GM19438 (cell line): Measurements from ENCODE around the gene TMEM213.

Source experiments
- ATAC-seq: cut with Tn5 transposase; IDR thresholded peaks from one replicate; pipeline ENCODE4 v1.9.1; 2021; ENCODE audit warnings: low read depth; ENCODE audit not compliant: unreplicated experiment

TMEM213 gene

GRCh38 chr7:138797715-138798320 lies at the start of gene TMEM213, which contains the start of gene ATP6V0A4:
Gene TMEM213 (plus strand): TSS chr7:138797994. CDS start chr7:138798105, 111 bp downstream.
Gene ATP6V0A4 (minus strand): TSS chr7:138798196. CDS start chr7:138771247, 26,949 bp downstream.
- no peak for ATAC-seq

GRCh38 chr7:138748666-138749065 lies 49.1 kb upstream of the TMEM213 start:
- ATAC-seq = no peak

- no peak for ATAC-seq
Measured at GRCh38 chr7:138749960-138750359, 47.8 kb upstream of the TMEM213 start.

- ATAC-seq = no peak
Measured at GRCh38 chr7:138750473-138750872, 47.3 kb upstream of the TMEM213 start.

- no peak for ATAC-seq
Measured at GRCh38 chr7:138750901-138751464, 46.8 kb upstream of the TMEM213 start.

GRCh38 chr7:138752518-138753149 lies 45.2 kb upstream of the TMEM213 start:
- peak; percentile 68 for ATAC-seq

- ATAC-seq = no peak
Measured at GRCh38 chr7:138753150-138753518, 44.7 kb upstream of the TMEM213 start.

GRCh38 chr7:138753610-138754009 lies 44.2 kb upstream of the TMEM213 start:
- ATAC-seq = no peak

- no peak for ATAC-seq
Measured at GRCh38 chr7:138755331-138755747, 42.5 kb upstream of the TMEM213 start.

GRCh38 chr7:138755842-138756590 lies 41.8 kb upstream of the TMEM213 start:
- no peak for ATAC-seq

- no peak for ATAC-seq
Measured at GRCh38 chr7:138756591-138757242, 41.1 kb upstream of the TMEM213 start.

- ATAC-seq = no peak
Measured at GRCh38 chr7:138768241-138768640, 29.6 kb upstream of the TMEM213 start.

GRCh38 chr7:138770904-138771303 lies 26.9 kb upstream of the TMEM213 start:
- ATAC-seq = no peak

- ATAC-seq = no peak
Measured at GRCh38 chr7:138773176-138773575, 24.6 kb upstream of the TMEM213 start.

GRCh38 chr7:138773817-138774216 lies 24.0 kb upstream of the TMEM213 start:
- no peak for ATAC-seq

GRCh38 chr7:138776166-138776833 lies 21.5 kb upstream of the TMEM213 start:
- ATAC-seq = no peak

- no peak for ATAC-seq
Measured at GRCh38 chr7:138781004-138781403, 16.8 kb upstream of the TMEM213 start.

GRCh38 chr7:138784692-138785091 lies 13.1 kb upstream of the TMEM213 start:
- no peak for ATAC-seq

- ATAC-seq = no peak
Measured at GRCh38 chr7:138785587-138786437, 12.0 kb upstream of the TMEM213 start.
